ENCODE data around the gene LRP2BP. TPM values are rescaled to one million over a fixed set of nuclear protein-coding genes. Genes with fewer than 3 reads are reported as not detected.

LRP2BP gene
- total RNA-seq, 1 experiment from 2014 or later, result 0.85 TPM

DNA sequence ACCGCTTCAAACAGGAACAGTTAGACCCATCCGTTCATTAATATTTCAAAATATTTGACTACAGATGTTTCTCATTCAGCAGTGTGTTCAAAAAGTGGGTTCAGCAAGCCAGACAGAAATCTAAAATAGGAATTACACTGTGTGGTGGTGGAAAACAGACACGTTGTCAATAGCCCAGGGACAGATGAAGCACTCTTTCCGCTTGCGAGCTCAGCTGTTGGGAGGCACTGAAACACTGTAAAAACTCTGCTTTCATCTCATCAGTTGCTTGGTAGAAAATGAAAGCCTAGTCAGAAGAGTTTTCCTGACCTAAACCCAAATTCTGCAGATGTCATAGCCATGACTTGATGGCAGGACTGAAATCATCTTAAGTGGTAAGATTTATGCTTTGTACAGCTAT, 38.5 kb downstream of the LRP2BP start:
- H3K4me2 ChIP-seq, result no peak overlapping the region
- no TSS peak for BruUV-seq (replicated peaks)
- H2AFZ ChIP-seq, result no peak overlapping the region
- POLR2A ChIA-PET (ENCODE audit: unreplicated experiment), result no interaction called here
- peaks cover 18% of the 10 kb centered on the region for H3K4me1 ChIP-seq (replicated peaks; ENCODE audit: insufficient read depth)
- no peaks in the 10 kb centered on the region for H3K79me2 ChIP-seq (ENCODE audit: low read depth)
- CTCF ChIA-PET, result interaction anchor here (0.5 kb wide), 1 partner anchor 231 kb away, joined by 4 read pairs; no protein-coding TSS in a partner anchor
- DNase-seq, result no peak
- H3K27ac ChIP-seq, result no peak overlapping the region
- no peaks in the 10 kb centered on the region for H3K9me3 ChIP-seq (ENCODE audit: insufficient read depth, low read depth)
- no peaks in the 10 kb centered on the region for H3K9me2 ChIP-seq (ENCODE audit: insufficient read depth)
- H3K36me3 ChIP-seq (ENCODE audit: low read depth), result no peaks in the 10 kb centered on the region
- TF ChIP-seq CTCF (conservative IDR thresholded peaks at IDR 0.05) (no peak), EZH2 (IDR thresholded peaks at IDR 0.05; ENCODE audit: low read depth) (no peak)
- peaks cover 6% of the 10 kb centered on the region for H3F3A ChIP-seq (ENCODE audit: insufficient read depth, low read depth)
- no peak overlapping the region for H3K4me3 ChIP-seq
- intact Hi-C loops (cut with micrococcal nuclease; ENCODE audit: unreplicated experiment), result no loop called here
- H4K20me1 ChIP-seq (ENCODE audit: insufficient read depth), result no peaks in the 10 kb centered on the region
- no peaks in the 10 kb centered on the region for H3K27me3 ChIP-seq (ENCODE audit: insufficient read depth, low read depth)

- Histone ChIP-seq H3K9me2 (ENCODE audit: insufficient read depth) (no peaks in the 10 kb centered on the region), H3F3A (ENCODE audit: insufficient read depth, low read depth) (no peaks in the 10 kb centered on the region; the same call in 1 of the 2 replicates), H3K36me3 (ENCODE audit: low read depth) (no peaks in the 10 kb centered on the region), H3K4me1 (replicated peaks; ENCODE audit: insufficient read depth) (no peaks in the 10 kb centered on the region), H3K9me3 (ENCODE audit: insufficient read depth, low read depth) (no peaks in the 10 kb centered on the region), H3K4me3 (no peak overlapping the region), H3K27me3 (ENCODE audit: insufficient read depth, low read depth) (no peaks in the 10 kb centered on the region), H3K4me2 (no peak overlapping the region), H3K27ac (no peak overlapping the region), H2AFZ (no peak overlapping the region), H4K20me1 (ENCODE audit: insufficient read depth) (no peaks in the 10 kb centered on the region), H3K79me2 (ENCODE audit: low read depth) (no peaks in the 10 kb centered on the region)
- TF ChIP-seq CTCF (conservative IDR thresholded peaks at IDR 0.05) (no peak), EZH2 (IDR thresholded peaks at IDR 0.05; ENCODE audit: low read depth) (no peak)
- intact Hi-C loops (cut with micrococcal nuclease; ENCODE audit: unreplicated experiment), result no loop called here
- ChIA-PET CTCF (no interaction called here), POLR2A (ENCODE audit: unreplicated experiment) (interaction anchor here (0.5 kb wide), 1 partner anchor 91 kb away, joined by 6 read pairs; no protein-coding TSS in a partner anchor)
- BruUV-seq (replicated peaks), result no TSS peak
- DNase-seq, result no peak
These were observed 43.0 kb downstream of the LRP2BP start for GRCh38 chr4:185352741-185353140.

DNA sequence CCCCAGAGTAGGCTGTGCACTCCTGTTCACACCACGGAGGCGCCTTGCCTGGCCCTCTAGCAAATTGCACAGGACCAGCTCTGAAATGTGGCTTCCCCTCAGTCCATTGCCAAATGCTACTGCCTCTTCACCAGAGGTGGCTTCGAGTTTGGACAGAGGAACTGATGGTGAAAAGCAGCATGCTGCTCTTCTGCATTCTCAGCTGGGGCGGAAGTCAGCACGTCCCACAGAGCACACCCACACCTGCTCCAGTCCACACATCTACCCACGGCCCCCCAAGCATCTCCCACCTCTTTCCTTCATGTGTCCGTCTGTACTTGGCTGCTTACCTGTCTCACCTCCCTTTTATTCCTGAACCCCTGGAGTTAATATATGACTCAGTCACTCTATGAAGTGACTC, 43.5 kb downstream of the LRP2BP start:
- ChIA-PET CTCF (no interaction called here), POLR2A (ENCODE audit: unreplicated experiment) (interaction anchor here (0.5 kb wide), 1 partner anchor 92 kb away, joined by 6 read pairs; no protein-coding TSS in a partner anchor)
- BruUV-seq (replicated peaks), result no TSS peak
- TF ChIP-seq CTCF (conservative IDR thresholded peaks at IDR 0.05) (no peak), EZH2 (IDR thresholded peaks at IDR 0.05; ENCODE audit: low read depth) (no peak)
- no peak overlapping the region for H3K4me2 ChIP-seq
- no peaks in the 10 kb centered on the region for H3K79me2 ChIP-seq (ENCODE audit: low read depth)
- no peaks in the 10 kb centered on the region for H3K36me3 ChIP-seq (ENCODE audit: low read depth)
- no peaks in the 10 kb centered on the region for H3K4me1 ChIP-seq (replicated peaks; ENCODE audit: insufficient read depth)
- no peaks in the 10 kb centered on the region for H3K9me3 ChIP-seq (ENCODE audit: insufficient read depth, low read depth)
- no peaks in the 10 kb centered on the region for H3K27me3 ChIP-seq (ENCODE audit: insufficient read depth, low read depth)
- no peaks in the 10 kb centered on the region for H3F3A ChIP-seq (ENCODE audit: insufficient read depth, low read depth)
- intact Hi-C loops (cut with micrococcal nuclease; ENCODE audit: unreplicated experiment), result no loop called here
- no peak overlapping the region for H2AFZ ChIP-seq
- no peak overlapping the region for H3K27ac ChIP-seq
- H3K4me3 ChIP-seq, result no peak overlapping the region
- no peaks in the 10 kb centered on the region for H4K20me1 ChIP-seq (ENCODE audit: insufficient read depth)
- H3K9me2 ChIP-seq (ENCODE audit: insufficient read depth), result no peaks in the 10 kb centered on the region
- DNase-seq, result no peak

All from PC-9 (cell line).